ENCODE results near the gene HAUS7. TPM values are rescaled to one million over a fixed set of nuclear protein-coding genes. Genes with fewer than 3 reads are reported as not detected.

The HAUS7 gene
- total and polyA plus RNA-seq, 2 of the 8 experiments (the other 6 are each of a cell fraction or from before 2014, with no cell fraction given) = 45.4 to 54.0 TPM

DNA sequence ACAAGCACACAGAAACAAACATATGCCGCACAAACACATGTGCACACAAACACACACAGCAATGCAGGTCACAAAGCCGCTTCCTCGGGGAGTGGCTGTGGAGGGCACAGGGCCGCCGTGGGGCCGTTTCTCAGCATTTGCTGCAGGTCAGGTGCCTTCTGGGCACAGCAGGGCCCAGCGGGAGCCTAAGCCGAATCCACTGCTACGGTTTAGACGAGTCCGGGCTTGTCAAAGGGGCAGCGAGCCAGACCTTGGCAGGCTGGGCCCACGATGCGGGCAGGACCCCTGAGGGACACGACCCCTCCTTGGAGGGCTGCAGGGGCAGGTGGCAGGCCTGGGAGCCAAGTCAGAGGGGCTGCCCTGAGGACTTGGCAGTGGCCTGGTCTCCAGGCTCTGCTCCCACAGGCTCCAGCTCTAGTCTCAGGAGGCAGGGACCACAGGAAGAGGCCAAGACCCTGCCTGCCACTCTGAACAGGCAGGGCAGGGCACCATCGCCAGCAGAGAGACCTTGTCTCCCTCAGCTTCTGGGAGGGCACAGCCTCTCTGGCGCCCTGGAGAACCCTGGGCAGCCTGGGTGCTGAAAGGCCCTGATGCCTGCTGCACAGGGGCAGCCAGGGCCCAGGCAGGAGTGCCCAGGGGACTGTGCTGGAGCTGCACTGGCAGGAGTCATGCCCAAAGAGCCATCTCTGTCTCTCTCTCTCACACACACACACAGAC lies 41.6 kb upstream of the HAUS7 start (continued):
- no peak for TF ChIP-seq SP4 (IDR thresholded peaks at IDR 0.05; ENCODE audit: low read length)
- no peak for TF ChIP-seq SIRT6 (IDR thresholded peaks at IDR 0.05; ENCODE audit: low read length)
- no peak for TF ChIP-seq BACH1 (IDR thresholded peaks at IDR 0.05; ENCODE audit: low read length)
- no peak for TF ChIP-seq RAD21 (IDR thresholded peaks at IDR 0.05 in 1 of 2, conservative IDR thresholded peaks at IDR 0.05 in 1 of 2; ENCODE audit: low read depth in 2 of 2, low read length in 2 of 2)
- TF ChIP-seq ASH2L (IDR thresholded peaks at IDR 0.05; ENCODE audit: low read length) = no peak
- no peak for TF ChIP-seq CHD1 (IDR thresholded peaks at IDR 0.05; ENCODE audit: low read depth, low read length)
